CD4-positive, alpha-beta T cell (primary cell): ENCODE measurements around the gene GCK. TPM values are rescaled to one million over a fixed set of nuclear protein-coding genes. Genes with fewer than 3 reads are reported as not detected.
A peak's percentile ranks its signal among the peaks of the same experiment; 100 is the strongest.

ENCODE experiments used
- ATAC-seq: fragments of 200-7000 bp; cut with Tn5 transposase; one replicate; pipeline ENCODE4 v1.10.0; 2022; ENCODE audit warnings: mild to moderate bottlenecking; ENCODE audit not compliant: poor library complexity
- CTCF ChIA-PET: fragments of 350-600 bp; sonication (Branson Sonifier 250); formaldehyde crosslinking; loops from one replicate; lab custom pipeline; 2021; ENCODE audit warnings: antibody characterized with exemption, inconsistent platforms; lab: Charles Lee
- POLR2A ChIA-PET: fragments of 350-600 bp; sonication (Branson Sonifier 250); formaldehyde crosslinking; loops from one replicate; lab custom pipeline; 2021; ENCODE audit warnings: antibody characterized with exemption, inconsistent platforms; lab: Charles Lee
- DNase-seq, 14 experiments: peaks; one replicate each; pipeline ENCODE4 v3.0.0-alpha.2; 2013 to 2020; ENCODE audit warnings: mixed read lengths in 2 of 14
- H3K27ac ChIP-seq, 2 donors: one replicate each; pipeline versions ENCODE4 v1.5.1 to v1.7.0; 2013; ENCODE audit warnings: low read length in 2 of 2, low read depth in 1 of 2, mild to moderate bottlenecking in 1 of 2
- H3K27me3 ChIP-seq, 2 experiments: 1 replicate in 1 of 2; 2 replicates in 1 of 2; pipeline versions ENCODE4 v1.6.1 to v1.7.0; 2013; ENCODE audit warnings: low read length in 2 of 2, control low read depth in 1 of 2, mild to moderate bottlenecking in 1 of 2, moderate library complexity in 1 of 2; ENCODE audit not compliant: insufficient read depth in 2 of 2, control insufficient read depth in 1 of 2
- H3K36me3 ChIP-seq: one replicate; pipeline ENCODE4 v1.6.1; 2013; ENCODE audit warnings: low read length, control low read depth; ENCODE audit not compliant: insufficient read depth
- H3K4me1 ChIP-seq: one replicate; pipeline ENCODE4 v1.6.1; 2013; ENCODE audit warnings: low read length, control low read depth; ENCODE audit not compliant: insufficient read depth
- H3K4me3 ChIP-seq: one replicate; pipeline ENCODE4 v1.5.1; 2013; ENCODE audit warnings: mild to moderate bottlenecking, low read length, moderate library complexity
- H3K9me3 ChIP-seq, 2 experiments: 1 replicate in 1 of 2; 2 replicates in 1 of 2; pipeline versions ENCODE4 v1.6.1 to v1.7.0; 2013; ENCODE audit warnings: low read length in 2 of 2, mild to moderate bottlenecking in 2 of 2, control low read depth in 1 of 2, moderate library complexity in 1 of 2; ENCODE audit not compliant: control insufficient read depth in 1 of 2, insufficient read depth in 1 of 2
- H3K27ac Mint-ChIP-seq: one replicate; pipeline ENCODE4 v1.8.0; 2020; ENCODE audit warnings: mixed read lengths
- H3K27me3 Mint-ChIP-seq: one replicate; pipeline ENCODE4 v1.8.0; 2021; ENCODE audit warnings: mixed read lengths
- H3K36me3 Mint-ChIP-seq: one replicate; pipeline ENCODE4 v1.8.0; 2021; ENCODE audit warnings: low read depth, mixed read lengths
- H3K4me1 Mint-ChIP-seq: one replicate; pipeline ENCODE4 v1.8.0; 2021; ENCODE audit warnings: low read depth, mixed read lengths
- H3K4me3 Mint-ChIP-seq: one replicate; pipeline ENCODE4 v1.8.0; 2020; ENCODE audit warnings: mild to moderate bottlenecking, mixed read lengths
- H3K9me3 Mint-ChIP-seq: one replicate; pipeline ENCODE4 v1.8.0; 2020; ENCODE audit warnings: mixed read lengths
- CTCF ChIP-seq: fragments of 200-600 bp; IDR thresholded peaks from one replicate; pipeline ENCODE4 v1.8.0; 2022; ENCODE audit warnings: antibody characterized with exemption, mild to moderate bottlenecking
- intact Hi-C, 2 experiments: fragments of 100-400 bp; cut with DNase I in 1 of 2; cut with micrococcal nuclease in 1 of 2; formaldehyde crosslinking; loops; one replicate each; pipeline versions ENCODE4 v1.15.1 to v1.9.0; 2023 to 2025; cut with DNase I, micrococcal nuclease
- total RNA-seq, 174 experiments: library from RNA in 2 of 174; stranded (reverse) in 2 of 174; gene quantifications; one replicate each; pipeline ENCODE4 v1.2.3 and lab custom pipeline; 2021 to 2026

The GCK gene
- total RNA-seq, 2 experiments from 2014 or later = 0.47 to 0.71 TPM

- CTCF ChIA-PET = no interaction called here
- Mint-ChIP-seq H3K9me3 (no peaks in the 10 kb centered on the region), H3K27me3 (no peaks in the 10 kb centered on the region), H3K36me3 (peaks cover 68% of the 10 kb centered on the region), H3K4me1 (no peaks in the 10 kb centered on the region), H3K4me3 (no peak overlapping the region), H3K27ac (no peak overlapping the region)
- H3K27me3 ChIP-seq = no peaks in the 10 kb centered on the region
- H3K4me1 ChIP-seq = peaks cover under 1% of the 10 kb centered on the region
- DNase-seq (no peak), ATAC-seq (no peak)
- POLR2A ChIA-PET = interaction anchor here (0.6 kb wide), 1 partner anchor 441 kb away, joined by 3 read pairs; no protein-coding TSS in a partner anchor
- peaks cover 41% of the 10 kb centered on the region for H3K36me3 ChIP-seq
- TF ChIP-seq CTCF = no peak
- no peak overlapping the region for H3K4me3 ChIP-seq
- intact Hi-C loops = no loop called here
- H3K27ac ChIP-seq = no peak overlapping the region
- peaks cover 0 to 8% of the 10 kb centered on the region in 2 experiments for H3K9me3 ChIP-seq
Measured at GRCh38 chr7:44114586-44115310, 74.5 kb downstream of the GCK start.

- no peaks in the 10 kb centered on the region for H3K9me3 Mint-ChIP-seq
- Histone ChIP-seq H3K4me3 (no peak overlapping the region), H3K27ac (no peak overlapping the region), H3K9me3 (peaks cover 0 to 8% of the 10 kb centered on the region in 2 experiments), H3K27me3 (no peaks in the 10 kb centered on the region), H3K4me1 (no peaks in the 10 kb centered on the region), H3K36me3 (peaks cover 33% of the 10 kb centered on the region)
- no peak for DNase-seq
- no peak for ATAC-seq
- no peaks in the 10 kb centered on the region for H3K27me3 Mint-ChIP-seq
- peaks cover 61% of the 10 kb centered on the region for H3K36me3 Mint-ChIP-seq
- H3K27ac Mint-ChIP-seq = no peak overlapping the region
- intact Hi-C loops = no loop called here
- H3K4me1 Mint-ChIP-seq = no peaks in the 10 kb centered on the region
- POLR2A ChIA-PET = no interaction called here
- TF ChIP-seq CTCF = no peak
- no peak overlapping the region for H3K4me3 Mint-ChIP-seq
- CTCF ChIA-PET = no interaction called here
Measured at GRCh38 chr7:44113764-44114354, 75.4 kb downstream of the GCK start.

- H3K27ac Mint-ChIP-seq = no peak overlapping the region
- no peak overlapping the region for H3K4me3 Mint-ChIP-seq
- ChIA-PET CTCF (no interaction called here), POLR2A (no interaction called here)
- intact Hi-C loops = no loop called here
- H3K36me3 Mint-ChIP-seq = peaks cover 55% of the 10 kb centered on the region
- H3K27me3 Mint-ChIP-seq = no peaks in the 10 kb centered on the region
- no peaks in the 10 kb centered on the region for H3K4me1 Mint-ChIP-seq
- Histone ChIP-seq H3K36me3 (peaks cover 33% of the 10 kb centered on the region), H3K9me3 (peaks cover 0 to 8% of the 10 kb centered on the region in 2 experiments), H3K27ac (no peak overlapping the region), H3K4me3 (no peak overlapping the region), H3K4me1 (no peaks in the 10 kb centered on the region), H3K27me3 (no peaks in the 10 kb centered on the region)
- no peak for TF ChIP-seq CTCF
- ATAC-seq (no peak), DNase-seq (peak in 1 of 14 experiments; percentile 10)
- no peaks in the 10 kb centered on the region for H3K9me3 Mint-ChIP-seq
Measured at GRCh38 chr7:44112997-44113763, 76.1 kb downstream of the GCK start.
